K562 (cell line): ENCODE measurements around the gene CUX1. TPM values are rescaled to one million over a fixed set of nuclear protein-coding genes. Genes with fewer than 3 reads are reported as not detected.

ENCODE experiments used
- ARID1B ChIP-seq: fragments of 450-650 bp; IDR thresholded peaks from 2 replicates; pipeline ENCODE4 v1.6.1; 2016; ENCODE audit warnings: antibody characterized with exemption, mild to moderate bottlenecking, inconsistent platforms
- DPF2 ChIP-seq: fragments of 450-650 bp; IDR thresholded peaks from 2 replicates; pipeline ENCODE4 v1.6.1; 2016
- EGR1 ChIP-seq: fragments of 450-650 bp; conservative IDR thresholded peaks from 2 replicates; pipeline ENCODE4 v1.6.1; 2017; ENCODE audit warnings: mild to moderate bottlenecking
- HIVEP1 ChIP-seq: fragments of 250-450 bp; sonication (Bioruptor Pico); IDR thresholded peaks from 2 replicates; pipeline ENCODE4 v1.4.0; 2020; ENCODE audit warnings: mild to moderate bottlenecking
- ILF3 ChIP-seq: fragments of 450-650 bp; IDR thresholded peaks from 2 replicates; pipeline ENCODE4 v1.6.1; 2018; ENCODE audit warnings: antibody characterized with exemption, mild to moderate bottlenecking, moderate library complexity, borderline replicate concordance
- KAT8 ChIP-seq: fragments of 450-650 bp; IDR thresholded peaks from 2 replicates; pipeline ENCODE4 v1.6.1; 2016; ENCODE audit warnings: low read depth, mild to moderate bottlenecking
- NCOA2 ChIP-seq, 2 experiments: fragments of 450-650 bp; IDR thresholded peaks; 2 replicates each; pipeline ENCODE4 v1.6.1; 2018; ENCODE audit warnings: mild to moderate bottlenecking in 2 of 2, moderate library complexity in 1 of 2; ENCODE audit not compliant: partially characterized antibody in 2 of 2
- NFE2L1 ChIP-seq: fragments of 450-650 bp; IDR thresholded peaks from 2 replicates; pipeline ENCODE4 v1.6.1; 2016; ENCODE audit warnings: missing genetic modification characterization, low read depth, mild to moderate bottlenecking, missing compliant biosample characterization, moderate library complexity, borderline replicate concordance
- TAF15 ChIP-seq: fragments of 200-400 bp; formaldehyde crosslinking; IDR thresholded peaks from 2 replicates; pipeline ENCODE4 v1.6.1; 2017; ENCODE audit warnings: mild to moderate bottlenecking, low read depth, low read length, moderate library complexity
- ZFP36 ChIP-seq: fragments of 150-350 bp; IDR thresholded peaks from 2 replicates; pipeline ENCODE4 v1.6.1; 2018; ENCODE audit warnings: low read length, low read depth; ENCODE audit not compliant: partially characterized antibody
- ZNF354B ChIP-seq: fragments of 250-450 bp; sonication (Bioruptor Pico); IDR thresholded peaks from 2 replicates; pipeline ENCODE4 v1.4.0; 2020
- ZNF445 ChIP-seq: fragments of 250-450 bp; sonication (Bioruptor Pico); IDR thresholded peaks from 2 replicates; pipeline ENCODE4 v1.4.0; 2020; ENCODE audit warnings: low read depth, mild to moderate bottlenecking, moderate library complexity
- ZNF583 ChIP-seq: fragments of 250-450 bp; sonication (Bioruptor Pico); IDR thresholded peaks from 2 replicates; pipeline ENCODE4 v1.4.0; 2020
- polyA plus RNA-seq, 8 experiments: library from polyadenylated mRNA; depleted of rRNA in 4 of 8; stranded (reverse) in 5 of 8; unstranded in 3 of 8; fragments of >200 nt; fragmentation: Nextera tagmentation in 2 of 8; fragmentation: Illumina TruSeq in 1 of 8; extraction: Ambion mirVana in 2 of 8; extraction: Trizol in 1 of 8; gene quantifications; 2 replicates each; pipeline versions ENCODE4 v1.2.1 to v1.2.3, GENCODE V29; 2011 to 2014; ENCODE audit warnings: inconsistent platforms in 1 of 8, missing spikeins in 1 of 8
- total RNA-seq, 7 experiments: library from RNA; depleted of rRNA in 6 of 7; stranded (reverse); fragments of >200 nt in 6 of 7; fragmentation: Illumina TruSeq in 2 of 7; extraction: Trizol in 2 of 7; gene quantifications; 2 replicates each; pipeline versions ENCODE4 v1.2.1 to v1.2.3, GENCODE V29; 2011 to 2021; ENCODE audit warnings: low replicate concordance in 1 of 7
- TF ChIP-seq, protein P1 (sequence below), 2 experiments: fragments of 450-650 bp; IDR thresholded peaks; 2 replicates each; pipeline ENCODE4 v1.6.1; 2016; ENCODE audit warnings: mild to moderate bottlenecking in 2 of 2, borderline replicate concordance in 1 of 2, low read depth in 1 of 2, moderate library complexity in 1 of 2
- TF ChIP-seq, protein P2 (sequence below): IDR thresholded peaks from 3 replicates; pipeline ENCODE4 v1.6.1; 2011; ENCODE audit warnings: borderline replicate concordance, mild to moderate bottlenecking; ENCODE audit not compliant: insufficient read length, insufficient read depth
- TF ChIP-seq, protein P3 (sequence below): sonication (generic); formaldehyde crosslinking; IDR thresholded peaks from 2 replicates; pipeline ENCODE4 v1.8.0; 2022; ENCODE audit warnings: mild to moderate bottlenecking, missing genetic modification reagents
- TF ChIP-seq, protein P4 (sequence below): sonication (generic); formaldehyde crosslinking; IDR thresholded peaks from 2 replicates; pipeline ENCODE4 v1.8.0; 2023; ENCODE audit warnings: mild to moderate bottlenecking, missing genetic modification reagents

Gene CUX1
- total and polyA plus RNA-seq, 9 of the 15 experiments (the other 6 are each of a cell fraction or from before 2014, with no cell fraction given) = 3.6 to 55.3 (median 25.2) TPM

DNA sequence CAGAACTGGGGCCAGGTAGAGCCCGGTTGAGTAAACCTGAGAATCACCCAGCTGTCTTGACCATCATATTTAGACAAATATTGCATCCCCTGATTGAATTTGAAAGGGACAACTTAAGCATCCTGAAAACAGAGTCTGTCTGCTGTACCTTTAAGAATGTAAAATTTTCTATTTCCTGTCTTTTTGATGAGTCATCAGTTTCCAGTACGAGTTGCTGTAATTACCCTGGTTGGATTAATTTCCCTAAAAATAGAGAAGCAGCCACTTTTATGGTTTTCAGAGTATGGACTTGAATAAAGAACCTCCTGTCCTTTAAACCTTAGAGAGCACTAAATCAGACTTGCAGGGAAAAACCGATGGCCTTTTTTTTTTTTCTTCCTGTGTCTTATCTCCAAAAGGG lies 304.6 kb downstream of the CUX1 start (continued):
- TF ChIP-seq, protein P1, sequence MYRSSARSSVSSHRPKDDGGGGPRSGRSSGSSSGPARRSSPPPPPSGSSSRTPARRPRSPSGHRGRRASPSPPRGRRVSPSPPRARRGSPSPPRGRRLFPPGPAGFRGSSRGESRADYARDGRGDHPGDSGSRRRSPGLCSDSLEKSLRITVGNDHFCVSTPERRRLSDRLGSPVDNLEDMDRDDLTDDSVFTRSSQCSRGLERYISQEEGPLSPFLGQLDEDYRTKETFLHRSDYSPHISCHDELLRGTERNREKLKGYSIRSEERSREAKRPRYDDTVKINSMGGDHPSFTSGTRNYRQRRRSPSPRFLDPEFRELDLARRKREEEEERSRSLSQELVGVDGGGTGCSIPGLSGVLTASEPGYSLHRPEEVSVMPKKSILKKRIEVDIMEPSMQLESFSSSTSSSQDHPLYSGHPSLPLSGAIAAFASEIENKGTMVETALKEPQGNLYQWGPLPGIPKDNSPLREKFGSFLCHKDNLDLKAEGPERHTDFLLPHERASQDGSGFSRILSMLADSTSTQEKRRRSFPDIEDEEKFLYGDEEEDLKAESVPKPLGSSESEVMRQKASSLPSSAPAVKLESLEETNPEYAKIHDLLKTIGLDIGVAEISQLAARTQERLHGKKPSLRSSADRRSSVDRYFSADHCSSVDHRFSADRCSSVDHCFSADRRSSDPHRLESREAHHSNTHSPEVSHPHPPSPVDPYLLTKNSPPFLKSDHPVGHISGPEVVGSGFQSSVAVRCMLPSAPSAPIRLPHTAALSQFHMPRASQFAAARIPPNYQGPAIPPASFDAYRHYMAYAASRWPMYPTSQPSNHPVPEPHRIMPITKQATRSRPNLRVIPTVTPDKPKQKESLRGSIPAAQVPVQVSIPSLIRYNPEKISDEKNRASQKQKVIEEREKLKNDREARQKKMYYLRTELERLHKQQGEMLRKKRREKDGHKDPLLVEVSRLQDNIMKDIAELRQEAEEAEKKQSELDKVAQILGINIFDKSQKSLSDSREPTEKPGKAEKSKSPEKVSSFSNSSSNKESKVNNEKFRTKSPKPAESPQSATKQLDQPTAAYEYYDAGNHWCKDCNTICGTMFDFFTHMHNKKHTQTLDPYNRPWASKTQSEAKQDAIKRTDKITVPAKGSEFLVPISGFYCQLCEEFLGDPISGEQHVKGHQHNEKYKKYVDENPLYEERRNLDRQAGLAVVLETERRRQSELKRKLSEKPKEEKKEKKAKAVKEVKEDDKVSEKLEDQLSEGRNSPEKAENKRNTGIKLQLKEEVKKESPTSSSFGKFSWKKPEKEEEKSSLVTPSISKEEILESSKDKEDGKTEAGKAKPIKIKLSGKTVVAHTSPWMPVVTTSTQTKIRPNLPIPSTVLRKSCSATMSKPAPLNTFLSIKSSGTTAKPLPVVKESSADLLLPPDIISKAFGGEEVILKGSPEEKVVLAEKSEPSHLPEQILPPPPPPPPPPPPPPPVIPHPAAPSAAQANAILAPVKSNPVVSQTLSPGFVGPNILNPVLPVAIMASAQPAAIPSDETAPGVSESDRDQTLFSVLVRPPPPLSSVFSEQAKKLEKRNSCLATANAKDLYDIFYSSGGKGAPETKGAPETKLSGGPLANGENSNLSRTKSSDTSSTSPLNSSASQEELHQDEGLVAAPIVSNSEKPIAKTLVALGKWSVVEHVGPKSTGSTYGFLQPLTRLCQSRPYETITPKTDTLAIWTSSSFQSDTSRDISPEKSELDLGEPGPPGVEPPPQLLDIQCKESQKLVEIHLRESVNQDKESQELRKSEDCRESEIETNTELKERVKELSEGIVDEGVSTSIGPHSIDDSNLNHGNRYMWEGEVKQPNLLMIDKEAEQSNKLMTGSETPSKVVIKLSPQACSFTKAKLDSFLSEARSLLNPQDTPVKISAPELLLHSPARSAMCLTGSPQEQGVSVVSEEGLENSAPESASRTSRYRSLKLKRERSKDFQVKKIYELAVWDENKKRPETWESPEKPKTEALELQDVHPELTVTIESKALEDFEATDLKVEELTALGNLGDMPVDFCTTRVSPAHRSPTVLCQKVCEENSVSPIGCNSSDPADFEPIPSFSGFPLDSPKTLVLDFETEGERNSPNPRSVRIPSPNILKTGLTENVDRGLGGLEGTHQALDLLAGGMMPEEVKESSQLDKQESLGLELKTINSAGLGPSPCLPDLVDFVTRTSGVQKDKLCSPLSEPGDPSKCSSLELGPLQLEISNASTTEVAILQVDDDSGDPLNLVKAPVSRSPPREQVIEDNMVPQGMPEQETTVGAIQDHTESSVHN (IDR thresholded peaks at IDR 0.05; ENCODE audit: borderline replicate concordance in 1 of 2, low read depth in 1 of 2) = no peak; a peak in 1 of 4 replicates
- TF ChIP-seq TAF15 = no peak
- no peak for TF ChIP-seq ILF3
- no peak for TF ChIP-seq ZNF354B (CRISPR knock-in tag)
- 0 out of 2 replicates have a peak, but pooled peaks have one; percentile 25 for TF ChIP-seq ARID1B
- TF ChIP-seq, protein P2, sequence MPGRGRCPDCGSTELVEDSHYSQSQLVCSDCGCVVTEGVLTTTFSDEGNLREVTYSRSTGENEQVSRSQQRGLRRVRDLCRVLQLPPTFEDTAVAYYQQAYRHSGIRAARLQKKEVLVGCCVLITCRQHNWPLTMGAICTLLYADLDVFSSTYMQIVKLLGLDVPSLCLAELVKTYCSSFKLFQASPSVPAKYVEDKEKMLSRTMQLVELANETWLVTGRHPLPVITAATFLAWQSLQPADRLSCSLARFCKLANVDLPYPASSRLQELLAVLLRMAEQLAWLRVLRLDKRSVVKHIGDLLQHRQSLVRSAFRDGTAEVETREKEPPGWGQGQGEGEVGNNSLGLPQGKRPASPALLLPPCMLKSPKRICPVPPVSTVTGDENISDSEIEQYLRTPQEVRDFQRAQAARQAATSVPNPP = no peak
- peak; percentile 80 for TF ChIP-seq NFE2L1 (tag)
- no peak for TF ChIP-seq HIVEP1 (CRISPR knock-in tag)
- no peak for TF ChIP-seq EGR1
- no peak for TF ChIP-seq ZNF445 (CRISPR knock-in tag)
- TF ChIP-seq NCOA2 (IDR thresholded peaks at IDR 0.05; ENCODE audit: partially characterized antibody in 2 of 2) = no peak
- TF ChIP-seq DPF2 = peak; percentile 63
- no peak for TF ChIP-seq KAT8
- TF ChIP-seq, protein P3, sequence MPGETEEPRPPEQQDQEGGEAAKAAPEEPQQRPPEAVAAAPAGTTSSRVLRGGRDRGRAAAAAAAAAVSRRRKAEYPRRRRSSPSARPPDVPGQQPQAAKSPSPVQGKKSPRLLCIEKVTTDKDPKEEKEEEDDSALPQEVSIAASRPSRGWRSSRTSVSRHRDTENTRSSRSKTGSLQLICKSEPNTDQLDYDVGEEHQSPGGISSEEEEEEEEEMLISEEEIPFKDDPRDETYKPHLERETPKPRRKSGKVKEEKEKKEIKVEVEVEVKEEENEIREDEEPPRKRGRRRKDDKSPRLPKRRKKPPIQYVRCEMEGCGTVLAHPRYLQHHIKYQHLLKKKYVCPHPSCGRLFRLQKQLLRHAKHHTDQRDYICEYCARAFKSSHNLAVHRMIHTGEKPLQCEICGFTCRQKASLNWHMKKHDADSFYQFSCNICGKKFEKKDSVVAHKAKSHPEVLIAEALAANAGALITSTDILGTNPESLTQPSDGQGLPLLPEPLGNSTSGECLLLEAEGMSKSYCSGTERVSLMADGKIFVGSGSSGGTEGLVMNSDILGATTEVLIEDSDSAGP = peak; percentile 78
- no peak for TF ChIP-seq ZNF583
- TF ChIP-seq, protein P4, sequence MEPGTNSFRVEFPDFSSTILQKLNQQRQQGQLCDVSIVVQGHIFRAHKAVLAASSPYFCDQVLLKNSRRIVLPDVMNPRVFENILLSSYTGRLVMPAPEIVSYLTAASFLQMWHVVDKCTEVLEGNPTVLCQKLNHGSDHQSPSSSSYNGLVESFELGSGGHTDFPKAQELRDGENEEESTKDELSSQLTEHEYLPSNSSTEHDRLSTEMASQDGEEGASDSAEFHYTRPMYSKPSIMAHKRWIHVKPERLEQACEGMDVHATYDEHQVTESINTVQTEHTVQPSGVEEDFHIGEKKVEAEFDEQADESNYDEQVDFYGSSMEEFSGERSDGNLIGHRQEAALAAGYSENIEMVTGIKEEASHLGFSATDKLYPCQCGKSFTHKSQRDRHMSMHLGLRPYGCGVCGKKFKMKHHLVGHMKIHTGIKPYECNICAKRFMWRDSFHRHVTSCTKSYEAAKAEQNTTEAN = no peak
- TF ChIP-seq ZFP36 = no peak
